T-helper 2 cell treated with Interferon-gamma antibody and Interleukin-4, amounts not matched to agents 5 μg/mL and 100 μg/mL, for 36 hours (primary cell): ENCODE data around the gene RAP1A.

Experiments used
- DNase-seq: peaks from one replicate; pipeline ENCODE4 v3.0.0; 2021; ENCODE audit warnings: low spot score
- H3K27ac Mint-ChIP-seq: one replicate; pipeline ENCODE4 v1.8.0; 2021; ENCODE audit warnings: mild to moderate bottlenecking, mixed read lengths
- H3K27me3 Mint-ChIP-seq: one replicate; pipeline ENCODE4 v1.8.0; 2021; ENCODE audit warnings: low read depth, mixed read lengths
- H3K36me3 Mint-ChIP-seq: one replicate; pipeline ENCODE4 v1.8.0; 2021; ENCODE audit warnings: low read depth, mixed read lengths
- H3K4me1 Mint-ChIP-seq: one replicate; pipeline ENCODE4 v1.8.0; 2021; ENCODE audit warnings: low read depth, mixed read lengths
- H3K4me3 Mint-ChIP-seq: one replicate; pipeline ENCODE4 v1.8.0; 2022; ENCODE audit warnings: mild to moderate bottlenecking, moderate library complexity, mixed read lengths
- H3K9me3 Mint-ChIP-seq: one replicate; pipeline ENCODE4 v1.8.0; 2021; ENCODE audit warnings: mixed read lengths

RAP1A gene

GRCh38 chr1:111619635-111620440 lies at the start of gene RAP1A:
Gene RAP1A, plus strand, starts transcription at chr1:111619789. Its CDS starts 71,572 bp downstream, at chr1:111691361.
- Mint-ChIP-seq H3K27ac (peak within 1 kb of the TSS; percentile 93), H3K4me3 (peak within 1 kb of the TSS; percentile 97), H3K36me3 (peaks cover 28% of the 10 kb centered on the region), H3K9me3 (no peaks in the 10 kb centered on the region), H3K4me1 (peaks cover 67% of the 10 kb centered on the region), H3K27me3 (no peaks in the 10 kb centered on the region)
- DNase-seq, result peak; percentile 88

- Mint-ChIP-seq H3K4me1 (peaks cover 12% of the 10 kb centered on the region), H3K27ac (no peak overlapping the region), H3K4me3 (no peak overlapping the region), H3K36me3 (no peaks in the 10 kb centered on the region), H3K9me3 (no peaks in the 10 kb centered on the region), H3K27me3 (no peaks in the 10 kb centered on the region)
- DNase-seq, result no peak
These were observed 49.7 kb upstream of the RAP1A start for GRCh38 chr1:111569913-111570312.

- Mint-ChIP-seq H3K36me3 (no peaks in the 10 kb centered on the region), H3K9me3 (no peaks in the 10 kb centered on the region), H3K4me3 (no peak overlapping the region), H3K4me1 (peaks cover 12% of the 10 kb centered on the region), H3K27ac (no peak overlapping the region), H3K27me3 (no peaks in the 10 kb centered on the region)
- DNase-seq, result no peak
These were observed 48.8 kb upstream of the RAP1A start for GRCh38 chr1:111570781-111571181.

- no peaks in the 10 kb centered on the region for H3K27me3 Mint-ChIP-seq
- H3K4me1 Mint-ChIP-seq, result peaks cover 12% of the 10 kb centered on the region
- no peak for DNase-seq
- H3K9me3 Mint-ChIP-seq, result no peaks in the 10 kb centered on the region
- H3K36me3 Mint-ChIP-seq, result no peaks in the 10 kb centered on the region
- H3K4me3 Mint-ChIP-seq, result no peak overlapping the region
- H3K27ac Mint-ChIP-seq, result no peak overlapping the region
These were observed 48.4 kb upstream of the RAP1A start for GRCh38 chr1:111571239-111571638.

- H3K27me3 Mint-ChIP-seq, result no peaks in the 10 kb centered on the region
- H3K36me3 Mint-ChIP-seq, result no peaks in the 10 kb centered on the region
- H3K4me3 Mint-ChIP-seq, result no peak overlapping the region
- no peaks in the 10 kb centered on the region for H3K9me3 Mint-ChIP-seq
- no peak overlapping the region for H3K27ac Mint-ChIP-seq
- H3K4me1 Mint-ChIP-seq, result peaks cover 12% of the 10 kb centered on the region
- DNase-seq, result no peak
These were observed 47.6 kb upstream of the RAP1A start for GRCh38 chr1:111571987-111572386.

GRCh38 chr1:111576547-111576946 lies 43.0 kb upstream of the RAP1A start:
- H3K27me3 Mint-ChIP-seq, result no peaks in the 10 kb centered on the region
- H3K27ac Mint-ChIP-seq, result no peak overlapping the region
- H3K36me3 Mint-ChIP-seq, result no peaks in the 10 kb centered on the region
- H3K9me3 Mint-ChIP-seq, result no peaks in the 10 kb centered on the region
- no peak overlapping the region for H3K4me3 Mint-ChIP-seq
- no peak for DNase-seq
- H3K4me1 Mint-ChIP-seq, result peaks cover 7% of the 10 kb centered on the region

GRCh38 chr1:111577814-111578213 lies 41.8 kb upstream of the RAP1A start:
- no peaks in the 10 kb centered on the region for H3K27me3 Mint-ChIP-seq
- H3K4me3 Mint-ChIP-seq, result no peak overlapping the region
- no peaks in the 10 kb centered on the region for H3K36me3 Mint-ChIP-seq
- peak overlapping the region; percentile 9 for H3K27ac Mint-ChIP-seq
- DNase-seq, result no peak
- no peaks in the 10 kb centered on the region for H3K9me3 Mint-ChIP-seq
- H3K4me1 Mint-ChIP-seq, result peaks cover 8% of the 10 kb centered on the region

- peaks cover 11% of the 10 kb centered on the region for H3K4me1 Mint-ChIP-seq
- no peaks in the 10 kb centered on the region for H3K9me3 Mint-ChIP-seq
- no peak overlapping the region for H3K27ac Mint-ChIP-seq
- no peaks in the 10 kb centered on the region for H3K27me3 Mint-ChIP-seq
- no peak overlapping the region for H3K4me3 Mint-ChIP-seq
- no peaks in the 10 kb centered on the region for H3K36me3 Mint-ChIP-seq
- DNase-seq, result no peak
These were observed 38.4 kb upstream of the RAP1A start for GRCh38 chr1:111581166-111581565.

- Mint-ChIP-seq H3K9me3 (no peaks in the 10 kb centered on the region), H3K4me1 (peaks cover 11% of the 10 kb centered on the region), H3K36me3 (no peaks in the 10 kb centered on the region), H3K4me3 (no peak overlapping the region), H3K27ac (no peak overlapping the region), H3K27me3 (no peaks in the 10 kb centered on the region)
- no peak for DNase-seq
These were observed 37.6 kb upstream of the RAP1A start for GRCh38 chr1:111582016-111582415.

- Mint-ChIP-seq H3K27me3 (no peaks in the 10 kb centered on the region), H3K27ac (no peak overlapping the region), H3K9me3 (no peaks in the 10 kb centered on the region), H3K4me1 (peaks cover 8% of the 10 kb centered on the region), H3K4me3 (no peak overlapping the region), H3K36me3 (no peaks in the 10 kb centered on the region)
- no peak for DNase-seq
These were observed 36.7 kb upstream of the RAP1A start for GRCh38 chr1:111582644-111583618.

- no peaks in the 10 kb centered on the region for H3K27me3 Mint-ChIP-seq
These were observed 34.0 kb upstream of the RAP1A start for GRCh38 chr1:111585447-111586086.

GRCh38 chr1:111586112-111586511 lies 33.5 kb upstream of the RAP1A start:
- H3K27ac Mint-ChIP-seq, result no peak overlapping the region
- H3K4me3 Mint-ChIP-seq, result no peak overlapping the region
- no peaks in the 10 kb centered on the region for H3K9me3 Mint-ChIP-seq

More at GRCh38 chr1:111585447-111586086, 34.0 kb upstream of the RAP1A start:
- Mint-ChIP-seq H3K4me3 (no peak overlapping the region), H3K36me3 (no peaks in the 10 kb centered on the region), H3K9me3 (no peaks in the 10 kb centered on the region), H3K4me1 (peaks cover 12% of the 10 kb centered on the region), H3K27ac (no peak overlapping the region)
- no peak for DNase-seq

GRCh38 chr1:111587509-111588174 lies 31.9 kb upstream of the RAP1A start:
- no peak overlapping the region for H3K4me3 Mint-ChIP-seq
- H3K36me3 Mint-ChIP-seq, result no peaks in the 10 kb centered on the region
- H3K4me1 Mint-ChIP-seq, result peaks cover 26% of the 10 kb centered on the region
- H3K27ac Mint-ChIP-seq, result no peak overlapping the region
- DNase-seq, result no peak
- no peaks in the 10 kb centered on the region for H3K9me3 Mint-ChIP-seq
- no peaks in the 10 kb centered on the region for H3K27me3 Mint-ChIP-seq

More at GRCh38 chr1:111586112-111586511, 33.5 kb upstream of the RAP1A start:
- no peak for DNase-seq
- H3K27me3 Mint-ChIP-seq, result no peaks in the 10 kb centered on the region
- peaks cover 14% of the 10 kb centered on the region for H3K4me1 Mint-ChIP-seq
- H3K36me3 Mint-ChIP-seq, result no peaks in the 10 kb centered on the region
